Panc1 (cell line): ENCODE results near the gene VWF. TPM values are rescaled to one million over a fixed set of nuclear protein-coding genes. Genes with fewer than 3 reads are reported as not detected.
"Not testable (repeated sequence)": the region's sequence is repeated elsewhere in the genome, so short reads cannot be mapped to it uniquely, and the experiment has no call there.

Experiments
- ATAC-seq: fragments of 200-7000 bp; cut with Tn5 transposase; 2 replicates; pipeline ENCODE4 v1.9.1; 2020; ENCODE audit warnings: mild to moderate bottlenecking, moderate library complexity
- BruUV-seq: library from RNA; stranded (reverse); fragments of 400-500 nt; replicated peaks from 2 replicates; lab custom pipeline; 2021; lab: Mats Ljungman, UMichigan
- CTCF ChIA-PET: fragments of 300-600 bp; sonication (Branson Sonifier 250); formaldehyde crosslinking; loops from one replicate; lab custom pipeline; 2022; ENCODE audit warnings: antibody characterized with exemption; lab: Charles Lee
- POLR2A ChIA-PET: fragments of 300-600 bp; sonication (Branson Sonifier 250); formaldehyde crosslinking; loops from one replicate; lab custom pipeline; 2022; ENCODE audit warnings: antibody characterized with exemption; lab: Charles Lee
- DNase-seq: peaks from one replicate; pipeline ENCODE4 v3.0.0-alpha.2; 2010; ENCODE audit warnings: low read depth, low spot score
- H3K27ac ChIP-seq: 2 replicates; pipeline ENCODE4 v1.5.1; 2011; ENCODE audit warnings: mild to moderate bottlenecking, low read length, inconsistent platforms
- H3K27me3 ChIP-seq: fragments of 200-500 bp; sonication (Bioruptor generic); 2 replicates; pipeline ENCODE4 v1.6.0; 2014; ENCODE audit warnings: low read length, inconsistent platforms; ENCODE audit not compliant: control insufficient read depth, insufficient read depth
- H3K36me3 ChIP-seq: fragments of 200-500 bp; sonication (Bioruptor generic); 2 replicates; pipeline ENCODE4 v1.5.1; 2014; ENCODE audit warnings: inconsistent platforms, mild to moderate bottlenecking, low read length, moderate library complexity; ENCODE audit not compliant: control insufficient read depth, insufficient read depth
- H3K4me1 ChIP-seq: 2 replicates; pipeline ENCODE4 v1.5.1; 2011; ENCODE audit warnings: inconsistent platforms, mild to moderate bottlenecking, low read length, moderate library complexity; ENCODE audit not compliant: control insufficient read depth, insufficient read depth
- H3K4me3 ChIP-seq, 2 experiments: 2 replicates each; pipeline ENCODE4 v1.5.1; 2011 to 2012; ENCODE audit warnings: low read depth in 2 of 2, low read length in 2 of 2, mild to moderate bottlenecking in 2 of 2, inconsistent platforms in 1 of 2, moderate library complexity in 1 of 2
- H3K9me3 ChIP-seq: fragments of 200-500 bp; sonication (Bioruptor generic); 2 replicates; pipeline ENCODE4 v1.5.1; 2014; ENCODE audit warnings: low read depth, mild to moderate bottlenecking, inconsistent platforms, low read length, moderate library complexity; ENCODE audit not compliant: control insufficient read depth, insufficient read depth
- CTCF ChIP-seq: fragments of 450-650 bp; IDR thresholded peaks from 2 replicates; pipeline ENCODE4 v1.5.1; 2017; ENCODE audit warnings: mild to moderate bottlenecking
- POLR2AphosphoS5 ChIP-seq: IDR thresholded peaks from 2 replicates; pipeline ENCODE4 v1.6.1; 2012; ENCODE audit warnings: mild to moderate bottlenecking, low read depth, low read length, moderate library complexity
- REST ChIP-seq, 2 experiments: IDR thresholded peaks; 2 replicates each; pipeline ENCODE4 v1.6.1; 2011 to 2012; ENCODE audit warnings: low read depth in 2 of 2, control low read depth in 1 of 2, low read length in 1 of 2, mild to moderate bottlenecking in 1 of 2, moderate library complexity in 1 of 2; ENCODE audit not compliant: insufficient read depth in 1 of 2
- SIN3A ChIP-seq: IDR thresholded peaks from 2 replicates; pipeline ENCODE4 v1.6.1; 2012; ENCODE audit warnings: low read depth, mild to moderate bottlenecking, low read length, moderate library complexity, borderline replicate concordance; ENCODE audit not compliant: insufficient read depth
- TCF7L2 ChIP-seq: IDR thresholded peaks from 2 replicates; pipeline ENCODE4 v1.6.1; 2011; ENCODE audit warnings: mild to moderate bottlenecking, low read depth, low read length, inconsistent platforms
- in situ Hi-C: cut with HindIII; loops from 2 replicates; pipeline ENCODE4 v1.10.0; 2016; ENCODE audit warnings: low sequenced_read_pairs, low pct_unique_long_range_greater_than_20kb
- intact Hi-C: fragments of 100-400 bp; cut with micrococcal nuclease; formaldehyde crosslinking; loops from one replicate; pipeline ENCODE4 v1.10.0; 2022; ENCODE audit not compliant: unreplicated experiment
- total RNA-seq: library from RNA; stranded (reverse); gene quantifications from one replicate; pipeline ENCODE4 v1.2.1, GENCODE V29; 2021; ENCODE audit not compliant: unreplicated experiment

VWF gene
- total RNA-seq, 1 experiment from 2014 or later: 0.31 TPM

- ATAC-seq (no peak), DNase-seq (no peak)
- TF ChIP-seq SIN3A: no peak
- TF ChIP-seq REST (IDR thresholded peaks at IDR 0.05; ENCODE audit: insufficient read depth in 1 of 2, low read depth in 2 of 2, low read length in 1 of 2): no peak
- TF ChIP-seq CTCF: no peak
- TF ChIP-seq POLR2AphosphoS5: no peak
- no peak for TF ChIP-seq TCF7L2
- no peaks in the 10 kb centered on the region for H3K4me1 ChIP-seq
- H3K9me3 ChIP-seq: no peaks in the 10 kb centered on the region
- POLR2A ChIA-PET: no interaction called here
- BruUV-seq: no TSS peak
- no peak overlapping the region for H3K27ac ChIP-seq
- H3K27me3 ChIP-seq: no peaks in the 10 kb centered on the region
- CTCF ChIA-PET: no interaction called here
- in situ Hi-C loops (no loop called here), intact Hi-C loops (no loop called here)
- H3K4me3 ChIP-seq: no peak overlapping the region
- H3K36me3 ChIP-seq: no peaks in the 10 kb centered on the region
Measured at GRCh38 chr12:6104027-6104426, 20.4 kb downstream of the VWF start.

GRCh38 chr12:6102021-6102420 lies 22.4 kb downstream of the VWF start:
- H3K36me3 ChIP-seq, BruUV-seq, CTCF ChIA-PET, DNase-seq, intact Hi-C loops, POLR2A ChIA-PET, H3K9me3 ChIP-seq, in situ Hi-C loops, H3K4me1 ChIP-seq, H3K27ac ChIP-seq, H3K27me3 ChIP-seq, ATAC-seq, H3K4me3 ChIP-seq: not testable (repeated sequence)

GRCh38 chr12:6099316-6099715 lies 25.2 kb downstream of the VWF start:
- in situ Hi-C loops: no loop called here
- no peaks in the 10 kb centered on the region for H3K36me3 ChIP-seq
- no peaks in the 10 kb centered on the region for H3K9me3 ChIP-seq
- BruUV-seq: no TSS peak
- H3K27ac ChIP-seq: no peak overlapping the region
- H3K4me1 ChIP-seq: no peaks in the 10 kb centered on the region
- TF ChIP-seq SIN3A (no peak), TCF7L2 (no peak), CTCF (no peak), POLR2AphosphoS5 (no peak), REST (IDR thresholded peaks at IDR 0.05; ENCODE audit: insufficient read depth in 1 of 2, low read depth in 2 of 2, low read length in 1 of 2) (no peak)
- intact Hi-C loops: no loop called here
- DNase-seq (no peak), ATAC-seq (no peak)
- no peaks in the 10 kb centered on the region for H3K27me3 ChIP-seq
- H3K4me3 ChIP-seq: no peak overlapping the region
- CTCF ChIA-PET: no interaction called here
- POLR2A ChIA-PET: no interaction called here
